DOHH2 (cell line): Measurements from ENCODE around the gene ANP32A.

Source experiments
- CTCF ChIP-seq: fragments of 200-600 bp; sonication (generic); IDR thresholded peaks from one replicate; pipeline ENCODE4 v1.5.1; 2014; ENCODE audit warnings: antibody characterized with exemption, mild to moderate bottlenecking, low read depth, low read length; ENCODE audit not compliant: poor library complexity, severe bottlenecking
- EZH2phosphoT487 ChIP-seq: fragments of 200-600 bp; sonication (generic); IDR thresholded peaks from 2 replicates; pipeline ENCODE4 v1.6.1; 2017; ENCODE audit warnings: borderline replicate concordance, mild to moderate bottlenecking, antibody characterized with exemption, low read length, moderate library complexity, mixed read lengths

- TF ChIP-seq CTCF (no peak), EZH2phosphoT487 (no peak)
These were observed 14.3 kb downstream of the ANP32A start for GRCh38 chr15:68806220-68807060.
